ENCODE data around the gene IVD.

DNA sequence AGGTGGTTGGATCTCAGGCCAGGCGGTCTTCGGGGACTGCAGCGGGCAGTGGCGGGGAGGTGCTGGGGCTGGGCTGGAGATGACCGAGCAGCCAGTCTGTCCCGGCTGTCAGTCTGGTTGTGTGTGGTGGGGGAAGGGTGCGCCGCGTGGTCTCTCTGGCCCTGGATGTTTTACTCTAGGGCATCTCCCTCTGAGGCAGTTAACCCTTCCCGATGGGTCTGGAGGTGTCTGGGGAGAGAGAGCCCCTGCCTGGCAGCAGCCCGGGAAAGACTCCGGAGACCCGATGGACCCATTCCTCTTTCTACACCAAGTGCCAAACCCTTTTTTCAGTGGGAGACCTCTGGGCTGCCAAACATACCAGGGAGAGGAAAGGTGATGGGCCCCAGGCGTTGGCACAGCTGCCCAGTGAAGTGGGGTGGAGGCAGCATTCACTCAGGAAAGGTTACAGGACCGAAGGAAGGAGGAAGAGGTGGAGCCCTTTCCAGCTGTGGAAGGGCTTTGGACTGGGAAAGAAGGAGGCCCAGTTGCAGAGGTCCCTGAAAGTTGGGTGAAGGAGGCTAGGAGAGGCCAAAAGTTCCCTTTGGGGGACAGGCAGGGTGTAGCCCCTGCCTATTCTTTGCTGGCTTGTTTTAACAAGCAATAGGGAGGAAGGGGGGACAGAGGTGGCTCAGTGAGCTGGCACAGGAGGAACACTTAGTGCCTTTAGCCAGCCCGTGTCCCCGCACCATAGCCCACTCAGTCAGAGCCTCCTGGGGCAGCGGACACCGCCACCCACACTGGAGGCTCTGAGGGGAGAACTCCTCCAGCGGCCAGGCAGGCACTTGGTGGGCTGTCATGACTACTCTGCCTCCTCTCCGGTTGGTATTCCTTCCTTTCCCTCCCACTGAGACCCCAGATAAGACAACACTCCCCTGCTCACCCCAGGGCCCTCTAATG, 32.4 kb downstream of the IVD start:
- TF ChIP-seq CTCF (conservative IDR thresholded peaks at IDR 0.05; ENCODE audit: low read length): no peak
- TF ChIP-seq EZH2phosphoT487 (IDR thresholded peaks at IDR 0.05; ENCODE audit: borderline replicate concordance): no peak
